BE2C (cell line): ENCODE results near the gene NABP1.

Experiments used
- DNase-seq: peaks from one replicate; pipeline ENCODE4 v3.0.0-alpha.2; 2020
- H3K27me3 ChIP-seq: fragments of 250-450 bp; sonication (Bioruptor Pico); 2 replicates; pipeline ENCODE4 v1.5.1; 2020; ENCODE audit warnings: mild to moderate bottlenecking
- H3K36me3 ChIP-seq: fragments of 250-450 bp; sonication (Bioruptor Pico); 2 replicates; pipeline ENCODE4 v1.5.1; 2020; ENCODE audit warnings: mild to moderate bottlenecking
- H3K4me1 ChIP-seq: fragments of 250-450 bp; sonication (Bioruptor Pico); 2 replicates; pipeline ENCODE4 v1.5.1; 2020
- H3K4me3 ChIP-seq: 2 replicates; pipeline ENCODE4 v1.5.1; 2011; ENCODE audit warnings: low read depth, low read length
- H3K9me3 ChIP-seq: fragments of 250-450 bp; sonication (Bioruptor Pico); 2 replicates; pipeline ENCODE4 v1.5.1; 2020
- TF ChIP-seq, protein P1 (sequence below): IDR thresholded peaks from 2 replicates; pipeline ENCODE4 v1.5.1; 2012; ENCODE audit warnings: mild to moderate bottlenecking, low read depth, low read length

The NABP1 gene

DNA sequence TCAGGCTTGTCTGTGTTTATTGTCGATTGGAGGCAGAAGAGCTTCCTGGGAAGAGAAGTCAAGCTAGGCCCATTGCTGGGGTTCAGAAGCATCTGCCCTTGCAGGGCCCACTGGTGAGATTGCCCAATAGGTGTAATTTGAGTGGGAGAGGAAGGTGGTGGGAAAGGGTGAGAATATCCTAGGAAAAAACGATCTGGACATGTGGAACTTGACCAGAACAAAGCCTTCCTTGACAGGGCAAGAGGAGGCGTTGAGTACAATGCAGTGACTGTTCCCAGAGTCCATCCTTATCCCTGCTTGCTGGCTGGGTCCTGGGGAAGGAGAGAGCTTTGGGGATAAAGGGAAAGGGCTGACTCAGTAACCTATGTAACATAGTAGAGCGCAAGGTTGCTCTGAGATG is 27.1 kb downstream of the NABP1 start:
- H3K9me3 ChIP-seq, result no peaks in the 10 kb centered on the region
- H3K4me3 ChIP-seq, result no peak overlapping the region
- TF ChIP-seq, protein P1, sequence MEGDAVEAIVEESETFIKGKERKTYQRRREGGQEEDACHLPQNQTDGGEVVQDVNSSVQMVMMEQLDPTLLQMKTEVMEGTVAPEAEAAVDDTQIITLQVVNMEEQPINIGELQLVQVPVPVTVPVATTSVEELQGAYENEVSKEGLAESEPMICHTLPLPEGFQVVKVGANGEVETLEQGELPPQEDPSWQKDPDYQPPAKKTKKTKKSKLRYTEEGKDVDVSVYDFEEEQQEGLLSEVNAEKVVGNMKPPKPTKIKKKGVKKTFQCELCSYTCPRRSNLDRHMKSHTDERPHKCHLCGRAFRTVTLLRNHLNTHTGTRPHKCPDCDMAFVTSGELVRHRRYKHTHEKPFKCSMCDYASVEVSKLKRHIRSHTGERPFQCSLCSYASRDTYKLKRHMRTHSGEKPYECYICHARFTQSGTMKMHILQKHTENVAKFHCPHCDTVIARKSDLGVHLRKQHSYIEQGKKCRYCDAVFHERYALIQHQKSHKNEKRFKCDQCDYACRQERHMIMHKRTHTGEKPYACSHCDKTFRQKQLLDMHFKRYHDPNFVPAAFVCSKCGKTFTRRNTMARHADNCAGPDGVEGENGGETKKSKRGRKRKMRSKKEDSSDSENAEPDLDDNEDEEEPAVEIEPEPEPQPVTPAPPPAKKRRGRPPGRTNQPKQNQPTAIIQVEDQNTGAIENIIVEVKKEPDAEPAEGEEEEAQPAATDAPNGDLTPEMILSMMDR, result no peak
- H3K27me3 ChIP-seq, result no peaks in the 10 kb centered on the region
- no peaks in the 10 kb centered on the region for H3K4me1 ChIP-seq
- no peak for DNase-seq
- no peaks in the 10 kb centered on the region for H3K36me3 ChIP-seq

DNA sequence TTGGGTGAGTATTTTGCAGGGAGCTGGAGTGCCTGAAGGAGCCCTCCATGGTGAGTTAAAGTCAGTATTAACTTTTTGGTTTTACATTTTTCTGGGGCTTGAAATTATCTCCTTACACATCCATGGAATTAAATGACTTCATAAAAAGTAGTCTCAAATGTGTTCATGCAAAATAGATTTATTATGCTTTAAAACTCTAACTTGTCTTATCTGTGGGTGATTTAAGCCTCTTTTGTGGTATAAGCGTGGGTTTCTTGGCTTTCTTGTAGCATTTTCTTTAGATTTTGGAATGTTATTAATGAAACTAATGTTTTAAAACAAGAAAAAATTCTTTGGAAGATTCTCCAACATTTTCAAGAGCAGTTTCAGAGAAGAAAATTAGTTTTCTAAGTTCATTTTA is 27.8 kb downstream of the NABP1 start:
- Histone ChIP-seq H3K4me1 (no peaks in the 10 kb centered on the region), H3K27me3 (no peaks in the 10 kb centered on the region), H3K9me3 (no peaks in the 10 kb centered on the region), H3K36me3 (no peaks in the 10 kb centered on the region), H3K4me3 (no peak overlapping the region)
- DNase-seq, result no peak
- TF ChIP-seq, protein P1, result no peak

DNA sequence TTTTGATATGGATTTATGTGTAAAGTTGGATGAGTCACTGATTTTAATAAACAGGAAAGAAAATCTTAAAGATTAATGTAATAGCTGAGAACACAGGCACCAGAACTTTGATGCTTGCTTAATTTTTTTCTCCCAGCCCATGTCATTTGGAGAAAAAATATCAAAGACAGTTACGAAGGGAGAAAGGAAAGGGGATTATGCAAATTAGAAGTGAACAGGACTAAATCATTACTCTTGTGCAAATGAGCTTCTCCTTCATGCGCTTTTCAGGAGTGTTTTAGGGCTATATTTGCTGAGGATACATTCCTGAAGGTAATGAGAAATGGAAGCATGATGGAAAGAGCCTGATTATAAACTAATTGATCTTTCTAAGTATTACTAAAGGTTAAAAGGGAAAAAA is 28.9 kb downstream of the NABP1 start:
- Histone ChIP-seq H3K27me3 (no peaks in the 10 kb centered on the region), H3K9me3 (no peaks in the 10 kb centered on the region), H3K4me1 (no peaks in the 10 kb centered on the region), H3K36me3 (no peaks in the 10 kb centered on the region), H3K4me3 (no peak overlapping the region)
- TF ChIP-seq, protein P1, result no peak
- DNase-seq, result no peak

- DNase-seq, result no peak
- TF ChIP-seq, protein P1, result no peak
Measured at GRCh38 chr2:191707542-191707941, 29.6 kb downstream of the NABP1 start.

GRCh38 chr2:191710411-191710900 is 32.5 kb downstream of the NABP1 start:
- H3K9me3 ChIP-seq, result no peaks in the 10 kb centered on the region
- H3K27me3 ChIP-seq, result no peaks in the 10 kb centered on the region
- no peaks in the 10 kb centered on the region for H3K4me1 ChIP-seq
- no peak overlapping the region for H3K4me3 ChIP-seq
- DNase-seq, result no peak
- H3K36me3 ChIP-seq, result no peaks in the 10 kb centered on the region
- TF ChIP-seq, protein P1, result no peak

More at GRCh38 chr2:191707542-191707941, 29.6 kb downstream of the NABP1 start:
- H3K4me3 ChIP-seq, result no peak overlapping the region
- no peaks in the 10 kb centered on the region for H3K9me3 ChIP-seq
- no peaks in the 10 kb centered on the region for H3K36me3 ChIP-seq
- H3K27me3 ChIP-seq, result no peaks in the 10 kb centered on the region
- H3K4me1 ChIP-seq, result no peaks in the 10 kb centered on the region

DNA sequence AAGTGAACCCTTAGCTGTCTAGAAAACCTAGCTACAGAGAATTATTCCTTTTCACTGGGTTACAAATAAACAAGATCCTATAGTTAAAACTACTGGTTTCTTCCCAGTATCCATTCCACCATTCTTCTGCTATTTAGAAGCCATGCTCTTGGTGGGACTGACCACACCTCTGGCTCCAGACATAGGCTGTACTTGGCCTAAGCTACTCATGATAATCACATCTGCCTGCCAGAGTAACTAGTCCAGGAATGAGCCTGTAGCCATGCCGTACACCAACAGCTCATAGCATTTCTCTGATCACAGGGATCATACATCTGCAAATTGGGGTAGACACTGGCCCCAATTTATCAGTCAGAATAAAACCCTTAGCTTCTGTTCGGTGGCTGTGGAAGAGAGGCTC is 33.7 kb downstream of the NABP1 start:
- Histone ChIP-seq H3K27me3 (no peaks in the 10 kb centered on the region), H3K36me3 (no peaks in the 10 kb centered on the region), H3K4me1 (no peaks in the 10 kb centered on the region), H3K9me3 (no peaks in the 10 kb centered on the region), H3K4me3 (no peak overlapping the region)
- TF ChIP-seq, protein P1, result no peak
- DNase-seq, result no peak
